ENCODE data around the gene COLEC12.

- TF ChIP-seq CTCF (IDR thresholded peaks at IDR 0.05) (no peak), POLR2A (IDR thresholded peaks at IDR 0.05) (no peak)
Measured at GRCh38 chr18:549967-550366, 49.5 kb upstream of the COLEC12 start.
